Measurements from ENCODE around the gene C19orf53.

The C19orf53 gene

DNA sequence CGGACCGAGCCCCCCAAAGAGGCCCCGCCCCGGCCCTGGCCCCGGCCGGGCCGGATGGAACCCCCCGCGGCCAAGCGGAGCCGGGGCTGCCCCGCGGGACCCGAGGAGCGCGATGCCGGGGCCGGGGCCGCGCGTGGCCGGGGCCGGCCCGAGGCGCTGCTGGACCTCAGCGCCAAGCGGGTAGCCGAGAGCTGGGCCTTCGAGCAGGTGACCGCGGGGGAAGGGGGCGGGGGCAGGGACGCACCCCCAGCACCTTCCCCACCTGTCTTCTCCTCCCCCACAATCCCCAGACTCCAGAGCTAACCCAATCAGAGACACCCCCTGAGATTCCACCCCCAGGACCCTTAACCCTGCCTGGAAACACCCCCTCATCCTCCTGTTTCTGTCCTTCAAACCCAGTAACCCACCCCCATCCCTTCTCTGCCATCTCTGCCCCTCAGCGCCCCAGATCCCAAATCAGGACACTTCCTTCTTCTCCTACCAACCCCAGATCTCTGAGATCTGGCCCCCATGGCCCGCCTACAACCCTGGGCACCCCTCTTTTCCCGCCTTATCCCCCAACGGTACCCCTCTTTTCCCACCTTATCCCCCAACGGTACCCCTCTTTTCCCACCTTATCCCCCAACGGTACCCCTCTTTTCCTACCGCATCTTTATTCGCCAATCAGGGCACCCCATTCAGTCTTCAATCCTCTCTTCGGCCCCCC is 21.5 kb downstream of the C19orf53 start:
- in situ Hi-C loops (cut with MboI; ENCODE audit: low sequenced_read_pairs): no loop called here

DNA sequence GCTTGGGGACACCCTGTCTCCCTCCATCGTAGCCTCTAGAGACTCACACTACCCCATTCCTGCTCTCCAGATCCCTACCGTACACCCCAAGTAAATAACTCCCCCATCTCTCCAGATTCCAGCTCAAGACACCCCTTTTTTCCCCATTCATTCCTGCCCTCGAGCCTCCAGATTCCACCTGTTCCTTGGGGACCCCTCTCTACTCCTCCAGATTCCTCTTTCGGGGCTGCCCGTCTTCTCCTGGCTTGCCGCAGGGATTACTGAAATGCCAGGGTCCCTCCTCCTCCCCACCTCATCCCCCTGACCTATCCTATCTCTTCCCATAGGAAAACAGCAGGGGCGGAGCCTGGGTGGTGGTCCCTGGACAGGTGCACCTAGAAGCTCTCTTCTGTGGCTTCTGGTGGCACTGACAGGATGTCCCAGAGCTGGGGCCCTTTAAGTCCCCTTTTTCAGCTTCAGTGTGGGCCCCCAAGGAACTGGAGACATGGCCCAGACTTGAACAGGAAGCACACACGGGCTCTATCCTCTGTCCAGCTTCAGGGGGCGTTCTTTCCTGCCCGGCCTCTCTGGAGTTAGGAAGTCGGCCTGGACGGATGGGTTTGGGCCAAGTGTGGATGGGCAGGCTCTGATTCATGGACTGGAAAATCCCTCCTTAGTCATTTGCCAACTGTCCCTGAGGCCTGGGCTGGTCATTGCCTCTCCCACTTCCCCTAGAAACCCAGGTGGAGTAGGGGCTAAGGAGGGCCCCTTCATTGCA is 22.2 kb downstream of the C19orf53 start:
- in situ Hi-C loops (cut with MboI; ENCODE audit: low sequenced_read_pairs): no loop called here

DNA sequence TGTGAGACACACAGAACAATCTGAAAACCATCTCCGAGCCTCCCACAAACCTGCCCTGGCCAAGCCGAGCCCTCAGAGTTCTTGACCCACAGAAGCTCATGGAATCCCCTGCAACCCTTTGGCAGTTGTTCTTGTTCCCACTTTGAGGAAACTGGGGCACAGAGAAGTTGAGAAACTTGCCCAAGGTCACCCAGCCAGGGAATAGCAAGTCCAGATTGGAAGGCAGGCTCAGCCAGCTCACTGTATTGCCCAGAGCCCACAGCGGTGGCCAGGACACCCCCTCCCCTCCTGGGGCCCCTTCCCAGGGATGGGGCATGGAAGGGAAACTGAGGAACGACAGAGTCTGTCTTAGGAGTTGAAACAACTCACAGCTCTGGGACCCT is 22.8 kb downstream of the C19orf53 start:
- in situ Hi-C loops (cut with MboI; ENCODE audit: low sequenced_read_pairs): no loop called here

DNA sequence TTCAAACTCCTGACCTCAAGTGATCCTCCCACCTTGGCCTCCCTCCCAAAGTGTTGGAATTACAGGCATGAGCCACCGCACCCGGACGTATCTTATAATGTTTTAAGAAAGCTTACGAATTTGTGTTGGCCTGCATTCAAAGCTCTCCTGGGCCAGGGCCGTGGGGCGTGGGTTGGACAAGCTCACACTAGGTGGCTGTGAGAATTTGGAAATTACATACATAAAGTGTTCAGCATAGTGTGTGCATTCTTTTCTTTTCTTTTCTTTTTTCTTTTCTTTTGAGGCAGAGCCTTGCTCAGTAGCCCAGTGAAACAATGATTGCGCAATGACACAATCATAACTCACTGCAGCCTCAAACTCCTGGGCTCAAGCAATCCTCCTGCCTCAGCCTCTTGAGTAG is 23.6 kb downstream of the C19orf53 start:
- in situ Hi-C loops (cut with MboI; ENCODE audit: low sequenced_read_pairs): no loop called here

DNA sequence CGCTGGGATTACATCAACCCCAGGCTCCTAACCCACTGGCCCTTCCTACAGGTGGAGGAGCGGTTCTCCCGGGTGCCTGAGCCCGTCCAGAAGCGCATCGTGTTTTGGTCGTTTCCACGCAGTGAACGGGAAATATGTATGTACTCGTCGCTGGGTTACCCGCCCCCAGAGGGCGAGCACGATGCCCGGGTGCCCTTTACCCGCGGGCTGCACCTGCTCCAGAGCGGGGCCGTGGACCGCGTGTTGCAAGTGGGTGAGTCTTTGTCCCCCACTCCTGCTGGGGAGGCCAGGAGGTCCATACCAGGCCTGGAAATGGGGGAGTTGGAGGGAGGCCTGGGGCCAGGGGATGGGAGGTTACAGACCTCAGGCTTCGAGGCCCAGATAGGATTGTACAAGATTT is 25.4 kb downstream of the C19orf53 start:
- in situ Hi-C loops (cut with MboI; ENCODE audit: low sequenced_read_pairs): no loop called here

DNA sequence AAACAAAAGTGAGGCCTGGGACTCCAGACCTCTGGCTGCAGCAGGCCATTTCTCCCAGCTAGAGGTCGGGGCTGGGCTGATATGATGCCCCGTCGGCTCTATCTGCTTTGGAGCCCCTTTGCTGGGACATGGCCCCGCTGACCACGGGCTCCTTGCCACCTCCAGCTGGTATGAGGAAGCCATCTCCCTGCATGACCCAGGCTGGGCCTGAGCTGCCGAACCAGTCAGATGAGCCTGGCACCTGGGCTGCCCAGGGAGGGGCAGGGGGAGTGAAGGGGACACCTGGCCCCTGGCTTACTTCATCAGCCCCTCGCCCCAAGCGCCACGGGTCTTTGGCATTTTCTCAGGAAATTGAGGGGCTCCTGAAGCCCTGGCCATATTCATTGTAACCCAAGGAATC is 28.8 kb downstream of the C19orf53 start:
- in situ Hi-C loops (cut with MboI; ENCODE audit: low sequenced_read_pairs): no loop called here

DNA sequence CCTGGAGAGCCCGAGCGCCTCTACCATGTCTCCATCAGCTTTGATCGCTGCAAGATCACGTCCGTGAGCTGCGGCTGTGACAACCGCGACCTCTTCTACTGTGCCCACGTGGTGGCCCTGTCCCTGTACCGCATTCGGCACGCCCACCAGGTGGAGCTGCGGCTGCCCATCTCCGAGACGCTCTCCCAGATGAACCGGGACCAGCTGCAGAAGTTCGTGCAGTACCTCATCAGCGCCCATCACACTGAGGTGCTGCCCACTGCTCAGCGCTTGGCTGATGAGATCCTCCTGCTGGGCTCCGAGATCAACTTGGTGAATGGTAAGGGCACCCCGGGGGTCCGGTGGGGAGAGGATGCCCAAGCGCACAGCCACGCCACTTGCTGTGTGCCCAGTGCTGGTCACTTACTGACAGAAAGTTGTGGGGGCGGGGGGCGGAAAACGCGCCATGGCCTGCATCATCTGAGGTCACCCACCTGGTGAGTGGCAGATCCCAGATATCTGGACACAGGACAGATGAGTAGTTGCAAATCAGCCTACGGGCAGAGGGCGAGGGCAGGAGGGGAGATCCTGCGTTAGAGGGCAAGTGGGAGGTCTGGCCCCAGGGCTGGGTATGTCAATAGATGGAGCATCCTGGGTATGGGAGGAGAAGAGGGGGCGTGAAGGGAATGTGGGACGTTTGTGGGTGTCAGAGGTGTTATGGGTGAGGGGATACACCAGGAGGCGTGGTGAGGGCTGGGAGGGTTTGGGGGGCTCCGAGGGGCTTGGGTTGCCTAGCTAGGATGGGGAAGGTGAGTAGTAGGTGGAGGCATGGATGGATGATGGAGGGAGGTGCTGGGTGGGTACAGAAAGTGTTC is 30.8 kb downstream of the C19orf53 start:
- in situ Hi-C loops (cut with MboI; ENCODE audit: low sequenced_read_pairs): no loop called here

DNA sequence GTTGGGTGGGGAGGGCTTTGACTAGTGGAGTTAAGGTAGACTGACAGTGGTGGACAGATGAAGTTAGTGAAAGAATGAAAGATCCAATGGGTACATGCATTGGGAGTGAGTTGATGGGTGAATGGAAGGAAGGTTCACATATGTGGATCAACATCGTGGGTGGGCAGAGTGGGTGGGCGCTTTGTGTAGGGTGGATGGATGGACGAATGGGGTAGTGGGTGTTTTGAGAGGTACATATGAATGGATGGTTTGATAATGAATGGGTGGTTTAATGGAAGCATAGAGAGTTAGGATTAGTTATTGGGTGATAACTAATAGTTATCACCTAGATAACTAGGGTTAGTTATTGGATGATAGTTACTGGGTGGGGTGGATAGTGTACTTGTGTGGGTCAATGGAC is 32.5 kb downstream of the C19orf53 start:
- in situ Hi-C loops (cut with MboI; ENCODE audit: low sequenced_read_pairs): no loop called here

DNA sequence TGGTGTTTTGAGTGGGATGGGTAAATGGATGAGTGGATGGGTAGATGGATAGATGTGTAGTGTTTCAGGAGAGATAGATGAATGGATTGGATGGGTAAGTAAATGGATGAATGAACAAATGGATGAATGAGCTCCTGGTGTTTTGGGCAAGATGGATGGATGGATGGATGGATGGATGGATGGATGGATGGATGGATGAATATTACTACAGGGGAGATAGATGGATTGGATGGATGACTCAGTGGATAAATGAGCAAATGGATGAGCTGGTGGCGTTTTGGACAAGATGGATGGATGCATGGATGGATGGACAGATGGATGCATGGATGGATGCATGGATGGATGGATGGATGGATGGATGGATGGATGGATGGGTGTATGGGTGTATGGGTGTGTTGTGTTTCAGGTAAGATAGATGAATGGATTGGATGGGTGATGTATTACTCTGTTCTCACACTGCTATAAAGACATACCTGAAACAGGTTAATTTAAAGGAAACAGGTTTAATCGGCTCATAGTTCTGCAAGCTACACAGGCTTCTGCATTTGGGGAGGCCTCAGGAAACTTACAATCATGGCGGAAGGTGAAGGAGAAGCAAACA is 33.3 kb downstream of the C19orf53 start:
- in situ Hi-C loops (cut with MboI; ENCODE audit: low sequenced_read_pairs): no loop called here

DNA sequence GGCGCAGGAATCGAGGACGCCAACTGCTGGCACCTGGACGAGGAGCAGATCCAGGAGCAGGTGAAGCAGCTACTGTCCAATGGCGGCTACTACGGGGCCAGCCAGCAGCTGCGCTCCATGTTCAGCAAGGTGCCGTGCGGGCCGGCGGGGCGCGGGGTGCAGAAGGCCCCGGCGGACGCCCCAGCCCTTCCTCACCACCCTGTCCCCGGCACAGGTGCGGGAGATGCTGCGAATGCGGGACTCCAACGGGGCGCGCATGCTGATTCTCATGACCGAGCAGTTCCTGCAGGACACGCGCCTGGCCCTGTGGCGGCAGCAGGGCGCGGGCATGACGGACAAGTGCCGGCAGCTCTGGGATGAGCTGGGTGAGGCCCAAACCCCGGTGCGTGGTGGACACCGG is 34.6 kb downstream of the C19orf53 start:
- in situ Hi-C loops (cut with MboI; ENCODE audit: low sequenced_read_pairs): no loop called here

DNA sequence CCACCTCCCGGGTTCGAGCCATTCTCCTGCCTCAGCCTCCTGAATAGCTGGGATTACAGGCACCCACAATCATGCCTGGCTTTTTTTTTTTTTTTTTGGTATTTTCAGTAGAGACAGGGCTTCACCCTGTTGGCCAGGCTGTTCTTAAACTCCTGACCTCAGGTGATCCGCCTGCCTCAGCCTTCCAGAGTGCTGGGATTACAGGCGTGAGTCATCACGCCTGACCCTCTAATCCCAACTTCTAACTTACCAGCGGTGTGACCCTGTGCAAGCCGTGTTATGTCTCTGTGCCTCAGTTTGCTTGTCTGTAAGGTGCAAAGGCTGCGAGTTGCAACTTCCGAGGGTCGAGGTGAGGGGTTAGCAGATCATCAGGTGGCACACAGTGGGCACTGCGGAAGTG is 38.3 kb downstream of the C19orf53 start:
- in situ Hi-C loops (cut with MboI; ENCODE audit: low sequenced_read_pairs): no loop called here

DNA sequence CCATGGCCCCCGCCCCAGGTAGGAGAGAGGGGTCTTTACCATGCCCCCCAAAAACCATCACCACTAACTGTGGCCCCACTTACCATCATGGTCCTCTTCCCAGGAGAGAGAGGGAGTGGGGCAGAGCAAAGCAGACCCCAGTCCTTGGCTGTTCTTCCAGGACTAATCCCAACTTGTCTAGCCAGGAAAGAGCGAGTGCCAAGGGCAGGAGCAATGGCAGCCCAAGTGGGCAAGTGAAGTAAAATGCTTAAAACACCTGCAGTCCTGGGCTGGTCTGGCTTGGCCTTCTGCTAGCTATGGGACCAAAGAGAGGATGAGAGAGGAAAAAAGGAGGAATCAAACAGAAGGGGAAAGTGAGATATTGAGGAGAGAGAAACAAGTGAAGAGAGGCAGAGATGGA is 38.9 kb downstream of the C19orf53 start:
- in situ Hi-C loops (cut with MboI; ENCODE audit: low sequenced_read_pairs): no loop called here

DNA sequence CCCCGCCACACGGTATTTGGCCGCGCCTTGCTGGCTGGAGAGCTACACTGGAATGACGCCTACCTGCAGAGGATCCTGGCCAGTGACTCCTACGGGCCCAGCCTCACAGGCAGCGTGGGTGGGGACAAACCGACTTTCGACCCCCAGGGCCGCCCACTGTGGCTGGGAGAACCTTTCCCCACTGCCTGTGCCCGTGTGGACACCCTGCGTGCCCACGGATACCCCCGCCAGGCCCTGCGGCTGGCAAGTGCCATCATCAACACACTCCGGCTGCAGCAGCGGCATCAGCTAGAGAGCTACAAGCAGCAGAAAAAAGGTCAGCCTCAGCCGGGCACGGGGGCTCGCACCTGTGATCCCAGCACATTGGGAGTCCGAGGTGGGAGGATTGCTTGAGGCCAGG is 40.3 kb downstream of the C19orf53 start:
- in situ Hi-C loops (cut with MboI; ENCODE audit: low sequenced_read_pairs): no loop called here

DNA sequence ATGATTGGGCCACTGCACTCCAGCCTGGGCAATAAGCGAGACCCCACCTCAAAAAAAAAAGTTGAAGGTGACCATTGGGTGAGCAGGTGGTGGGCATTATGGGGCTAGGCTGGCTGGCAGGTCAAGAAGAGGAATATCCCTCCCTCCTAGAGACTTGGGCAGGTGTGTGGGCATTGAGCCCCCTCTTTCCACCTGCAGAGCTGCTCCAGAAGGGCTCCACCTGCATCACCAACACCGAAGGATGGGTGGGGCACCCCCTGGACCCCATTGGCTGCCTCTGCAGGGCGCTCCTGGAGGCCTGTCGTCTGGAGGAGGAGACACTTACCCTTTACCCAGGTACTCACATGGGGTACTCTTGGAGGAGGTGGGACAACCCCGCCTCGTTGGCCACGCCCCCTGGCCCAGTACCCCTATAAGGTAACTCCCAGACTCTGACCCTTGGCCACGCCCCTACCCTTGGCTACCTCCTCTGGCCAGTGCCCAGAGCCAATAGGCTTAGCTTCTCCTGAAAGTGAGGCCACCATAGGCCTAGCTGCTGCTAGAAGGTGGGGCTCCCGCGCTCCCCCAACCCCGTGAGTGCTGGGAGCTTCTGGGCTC is 42.9 kb downstream of the C19orf53 start:
- in situ Hi-C loops (cut with MboI; ENCODE audit: low sequenced_read_pairs): no loop called here

DNA sequence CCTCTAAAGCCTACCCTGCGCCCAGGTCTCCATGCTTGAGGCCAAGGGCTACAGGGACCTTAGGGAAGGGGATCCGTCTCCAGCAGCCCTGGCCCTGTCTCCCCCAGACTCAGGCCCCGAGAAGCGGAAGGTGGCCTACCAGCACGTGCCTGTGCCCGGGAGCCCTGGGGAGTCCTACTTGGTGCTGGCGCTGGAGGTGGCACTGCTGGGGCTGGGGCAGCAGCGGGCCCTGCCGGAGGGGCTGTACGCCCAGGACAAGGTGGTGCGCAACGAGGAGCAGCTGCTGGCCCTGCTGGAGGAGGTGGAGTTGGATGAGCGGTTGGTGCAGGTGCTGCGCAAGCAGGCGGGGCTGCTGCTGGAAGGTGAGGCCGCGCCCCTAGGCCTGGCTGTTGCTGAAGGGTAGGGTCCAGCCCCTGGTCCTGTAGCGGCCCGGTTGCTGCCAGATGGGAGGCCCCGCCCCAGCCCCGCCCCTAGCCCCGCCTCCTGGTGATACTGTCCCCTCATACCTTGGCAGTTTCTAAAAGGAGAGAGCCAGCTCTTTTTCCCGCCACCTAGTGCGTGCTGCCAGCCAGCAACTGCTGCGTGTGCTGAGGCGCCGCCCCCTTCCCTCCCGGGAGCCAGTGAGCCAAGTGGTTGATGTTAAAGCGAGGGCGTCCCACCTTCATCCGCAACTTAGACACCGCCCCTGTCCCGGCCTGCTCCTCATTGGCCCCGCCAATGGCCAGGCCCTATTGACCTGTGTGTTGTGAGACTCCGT is 43.5 kb downstream of the C19orf53 start:
- in situ Hi-C loops (cut with MboI; ENCODE audit: low sequenced_read_pairs): no loop called here

DNA sequence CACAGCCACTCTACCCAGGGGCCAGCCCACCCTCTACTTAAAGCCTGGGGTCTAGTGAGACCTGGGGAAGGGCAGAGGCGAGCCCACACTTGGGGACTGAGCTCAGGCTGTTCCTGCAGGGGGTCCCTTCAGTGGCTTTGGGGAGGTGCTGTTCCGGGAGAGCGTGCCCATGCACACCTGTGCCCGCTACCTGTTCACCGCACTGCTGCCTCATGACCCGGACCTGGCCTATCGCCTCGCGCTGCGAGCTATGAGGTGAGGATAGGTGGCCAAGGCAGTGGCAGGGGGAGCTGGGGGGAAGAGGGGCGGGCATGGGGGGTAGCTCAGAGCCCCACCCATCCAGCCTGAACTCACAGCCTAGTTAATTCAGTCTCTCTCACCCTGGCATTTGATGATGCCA is 45.0 kb downstream of the C19orf53 start:
- in situ Hi-C loops (cut with MboI; ENCODE audit: low sequenced_read_pairs): no loop called here

DNA sequence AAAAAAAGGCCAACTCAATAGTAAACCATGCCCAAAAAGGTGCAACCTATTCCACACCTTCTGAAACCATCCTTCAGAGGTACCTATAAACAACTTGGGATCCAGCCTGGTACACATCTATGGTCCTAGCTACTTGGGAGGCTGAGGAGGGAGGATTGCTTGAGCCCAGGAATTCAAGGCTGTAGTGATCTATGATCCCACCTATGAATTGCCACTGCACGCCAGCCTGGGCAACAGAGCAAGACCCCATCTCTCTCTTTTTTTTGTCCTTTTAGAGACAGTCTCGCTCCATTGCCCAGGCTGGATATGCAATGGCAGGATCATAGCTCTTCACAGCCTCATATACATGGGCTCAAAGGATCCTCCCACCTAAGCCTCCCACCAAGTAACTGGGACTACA is 47.0 kb downstream of the C19orf53 start:
- in situ Hi-C loops (cut with MboI; ENCODE audit: low sequenced_read_pairs): no loop called here

DNA sequence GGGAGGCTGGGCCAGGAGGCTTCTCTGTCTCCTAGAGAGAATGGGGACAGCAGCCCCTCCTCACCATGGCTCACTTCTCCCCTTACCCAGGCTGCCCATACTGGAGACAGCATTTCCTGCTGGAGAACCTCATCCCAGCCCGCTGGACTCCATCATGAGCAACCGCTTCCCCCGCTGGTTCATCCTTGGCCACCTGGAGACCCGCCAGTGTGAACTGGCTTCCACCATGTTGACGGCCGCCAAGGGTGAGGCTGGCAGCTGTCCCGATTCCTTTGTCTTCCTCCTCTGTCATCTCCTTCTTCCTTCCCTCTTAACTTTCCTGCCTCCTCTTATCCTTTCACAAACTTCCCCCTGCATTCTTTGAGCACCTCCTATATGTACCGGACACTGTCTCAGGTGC is 49.0 kb downstream of the C19orf53 start:
- in situ Hi-C loops (cut with MboI; ENCODE audit: low sequenced_read_pairs): no loop called here

DNA sequence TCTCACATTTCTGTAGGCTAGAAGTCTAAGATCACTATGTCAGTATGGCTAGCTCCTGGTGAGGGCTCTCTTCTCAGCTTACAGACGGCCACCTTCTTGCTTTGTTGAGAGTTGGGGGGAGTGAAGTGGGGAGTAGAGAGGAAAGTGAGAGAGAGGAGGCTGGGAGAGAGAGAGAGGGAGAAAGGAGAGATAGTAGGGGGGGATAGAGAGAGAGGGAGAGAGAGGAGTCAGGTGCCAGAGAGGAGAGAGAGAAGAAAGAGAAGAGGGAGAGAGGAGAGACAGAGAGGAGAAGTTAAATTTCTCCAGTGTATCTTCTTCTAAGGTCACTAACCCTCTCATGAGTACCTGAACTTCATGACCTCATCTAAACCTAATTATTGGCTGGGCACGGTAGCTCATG is 49.6 kb downstream of the C19orf53 start:
- in situ Hi-C loops (cut with MboI; ENCODE audit: low sequenced_read_pairs): no loop called here

DNA sequence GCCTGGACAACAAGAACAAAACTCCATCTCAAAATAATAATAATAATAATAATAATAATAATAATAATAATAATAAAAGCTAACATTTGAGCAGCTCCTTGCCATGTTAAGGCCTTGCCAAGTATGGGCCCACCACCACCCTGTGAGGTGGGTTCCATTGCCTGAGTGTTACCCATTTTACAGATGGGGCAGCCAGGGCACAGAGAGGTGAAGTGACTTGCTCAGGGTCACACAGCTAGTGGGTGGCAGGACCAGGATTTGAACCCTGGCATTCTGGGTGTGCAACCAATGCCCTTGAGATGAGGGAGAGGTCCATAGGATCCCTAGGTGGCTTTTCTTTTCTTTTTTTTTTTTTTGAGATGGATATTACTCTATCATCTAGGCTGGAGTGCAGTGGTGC is 50.4 kb downstream of the C19orf53 start:
- in situ Hi-C loops (cut with MboI; ENCODE audit: low sequenced_read_pairs): no loop called here

Measured in HL-60/S4 treated with retinoic acid at 250 ng/mL for 4 days and 3 days (cell line).